Erythroblast (primary cell): Measurements from ENCODE around the gene SMOC2.

Experiments used
- GATA1 ChIP-seq: IDR thresholded peaks from 2 replicates; pipeline ENCODE4 v1.6.1; 2011; ENCODE audit warnings: low read depth, mild to moderate bottlenecking, control low read depth, low read length, moderate library complexity
- POLR2A ChIP-seq: IDR thresholded peaks from 2 replicates; pipeline ENCODE4 v1.6.1; 2011; ENCODE audit warnings: mild to moderate bottlenecking, low read length

DNA sequence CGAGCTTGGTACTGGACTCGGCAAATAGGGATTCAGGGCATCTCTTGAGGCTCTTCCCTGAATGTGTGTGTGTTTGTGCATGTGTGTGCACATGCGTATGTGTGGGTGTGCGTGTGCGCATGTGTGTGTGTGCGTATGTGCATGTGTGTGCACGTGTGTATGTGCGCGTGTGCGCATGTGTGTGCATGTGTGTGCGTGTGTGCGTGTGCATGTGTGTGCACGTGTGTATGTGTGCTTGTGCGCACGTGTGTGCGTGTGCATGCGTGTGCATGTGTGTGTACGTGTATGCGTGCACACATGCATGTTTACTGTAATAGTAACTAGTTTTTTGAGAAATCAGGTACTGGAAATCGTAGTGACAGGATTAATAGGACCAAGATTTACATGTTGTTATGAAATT, 117.7 kb downstream of the SMOC2 start:
- TF ChIP-seq POLR2A (no peak), GATA1 (no peak)
